NB4 (cell line): ENCODE measurements around the gene SLC16A13.

Source experiments
- DNase-seq: peaks from one replicate; pipeline ENCODE4 v3.0.0; 2010; ENCODE audit warnings: low read depth
- H3K4me3 ChIP-seq: one replicate; pipeline ENCODE4 v1.5.1; 2011; ENCODE audit warnings: mild to moderate bottlenecking, low read depth, low read length, moderate library complexity
- CTCF ChIP-seq: IDR thresholded peaks from one replicate; pipeline ENCODE4 v1.5.1; 2012; ENCODE audit warnings: low read depth, low read length
- MYC ChIP-seq: IDR thresholded peaks from 2 replicates; pipeline ENCODE4 v1.6.1; 2011; ENCODE audit warnings: low read depth, low read length
- POLR2A ChIP-seq: IDR thresholded peaks from 2 replicates; pipeline ENCODE4 v1.6.1; 2011; ENCODE audit warnings: mild to moderate bottlenecking; ENCODE audit not compliant: insufficient read length; ENCODE audit errors: extremely low read depth
- TF ChIP-seq, protein P1 (sequence below): IDR thresholded peaks from 2 replicates; pipeline ENCODE4 v1.6.1; 2011; ENCODE audit warnings: low read depth, low read length

The SLC16A13 gene

GRCh38 chr17:7074931-7075330, 39.1 kb downstream of the SLC16A13 start:
- no peak for DNase-seq
- H3K4me3 ChIP-seq = no peak overlapping the region
- TF ChIP-seq POLR2A = no peak
- TF ChIP-seq MYC = no peak
- TF ChIP-seq CTCF = no peak
- TF ChIP-seq, protein P1, sequence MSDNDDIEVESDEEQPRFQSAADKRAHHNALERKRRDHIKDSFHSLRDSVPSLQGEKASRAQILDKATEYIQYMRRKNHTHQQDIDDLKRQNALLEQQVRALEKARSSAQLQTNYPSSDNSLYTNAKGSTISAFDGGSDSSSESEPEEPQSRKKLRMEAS = no peak

DNA sequence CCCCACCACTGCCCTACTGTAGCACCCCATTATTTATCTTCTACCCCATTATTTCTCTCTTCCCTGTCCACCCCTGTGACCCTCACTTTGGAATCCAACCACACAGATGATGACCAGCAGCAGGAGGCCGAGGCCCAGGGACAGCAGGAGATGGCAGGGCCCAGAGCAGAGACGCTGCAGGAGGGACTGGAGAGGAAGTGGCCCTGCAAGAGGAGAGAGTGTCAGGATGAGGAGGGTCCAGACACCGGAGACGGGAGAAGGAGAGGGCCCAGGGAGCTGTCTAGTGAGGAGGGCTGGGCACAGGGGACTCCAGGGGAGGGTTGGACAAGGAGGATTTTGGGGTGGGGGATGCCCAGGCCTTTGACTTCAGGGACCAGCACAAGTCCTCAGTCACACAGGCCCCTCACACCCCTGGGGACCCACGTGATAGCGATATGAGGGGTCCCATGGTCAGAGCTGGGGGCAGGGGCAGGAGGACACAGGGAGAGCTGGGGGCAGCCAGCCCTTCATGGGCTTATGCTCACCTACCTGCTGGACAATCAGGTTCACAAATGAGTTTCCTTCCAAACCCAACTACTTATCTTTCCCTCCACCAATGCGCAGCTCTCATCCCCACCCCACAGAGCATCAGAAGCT, 42.2 kb downstream of the SLC16A13 start:
- DNase-seq = no peak
- no peak for TF ChIP-seq POLR2A
- no peak for TF ChIP-seq CTCF
- TF ChIP-seq MYC = no peak
- TF ChIP-seq, protein P1 = no peak
- no peak overlapping the region for H3K4me3 ChIP-seq

DNA sequence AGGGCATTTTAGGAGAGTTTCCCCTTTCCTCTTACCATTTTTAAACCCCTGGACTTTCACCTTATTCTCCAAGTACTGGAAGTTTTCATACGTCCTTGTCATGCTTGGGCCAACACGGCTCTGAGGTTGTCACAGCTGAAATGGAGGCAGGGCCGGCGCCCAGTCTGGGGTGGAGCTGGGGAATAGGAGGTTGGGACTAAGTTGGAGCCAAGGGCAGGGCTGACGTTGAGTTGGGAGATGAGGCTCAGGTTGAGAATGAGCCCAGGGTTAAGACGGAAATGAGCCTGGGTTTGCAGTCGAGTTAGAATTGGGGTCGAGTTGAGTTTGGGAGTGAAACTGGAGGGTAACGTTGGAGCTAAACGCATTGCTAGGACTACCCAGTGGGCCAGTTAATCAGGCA, 42.9 kb downstream of the SLC16A13 start:
- DNase-seq = no peak
- H3K4me3 ChIP-seq = no peak overlapping the region
- TF ChIP-seq, protein P1 = no peak
- TF ChIP-seq MYC (no peak), CTCF (no peak), POLR2A (no peak)

GRCh38 chr17:7079581-7080455, 44.0 kb downstream of the SLC16A13 start, which contains the start of gene CLEC10A:
Gene CLEC10A (minus strand): TSS chr17:7080251. CDS start chr17:7078812, 1,439 bp downstream.
- no peak within 1 kb of the TSS for H3K4me3 ChIP-seq
- TF ChIP-seq POLR2A (no peak), CTCF (no peak), MYC (no peak)
- TF ChIP-seq, protein P1 = no peak
- DNase-seq = peak; percentile 68

GRCh38 chr17:7080456-7081041, 44.7 kb downstream of the SLC16A13 start:
- H3K4me3 ChIP-seq = no peak overlapping the region
- TF ChIP-seq, protein P1 = no peak
- TF ChIP-seq POLR2A (no peak), CTCF (no peak), MYC (no peak)
- DNase-seq = no peak
